Motor neuron (in vitro differentiated cells): ENCODE data around the gene CFLAR. TPM values are rescaled to one million over a fixed set of nuclear protein-coding genes. Genes with fewer than 3 reads are reported as not detected.
"Not testable (repeated sequence)": the region's sequence is repeated elsewhere in the genome, so short reads cannot be mapped to it uniquely, and the experiment has no call there.

ENCODE experiments used
- ATAC-seq, 8 experiments: fragments of 200-7000 bp; cut with Tn5 transposase; replicated peaks in 6 of 8; 2 replicates each; pipeline ENCODE4 v1.8.0; 2021; ENCODE audit warnings: mild to moderate bottlenecking in 8 of 8, moderate library complexity in 8 of 8
- H3K27ac ChIP-seq, 2 donors: fragments of 250-450 bp; sonication (Bioruptor Pico); 2 replicates each; pipeline ENCODE4 v1.9.0; 2021; ENCODE audit warnings: antibody characterized with exemption in 2 of 2, mild to moderate bottlenecking in 2 of 2, moderate library complexity in 1 of 2
- H3K4me1 ChIP-seq, 2 donors: fragments of 250-450 bp; sonication (Bioruptor Pico); replicated peaks in 1 of 2; 2 replicates each; pipeline ENCODE4 v1.6.1; 2021; ENCODE audit warnings: antibody characterized with exemption in 2 of 2, mild to moderate bottlenecking in 2 of 2, moderate library complexity in 1 of 2
- H3K4me3 ChIP-seq, 5 donors: fragments of 250-450 bp; sonication (Bioruptor Pico); 2 replicates each; pipeline ENCODE4 v1.9.0; 2021; ENCODE audit warnings: antibody characterized with exemption in 5 of 5, mild to moderate bottlenecking in 5 of 5, moderate library complexity in 4 of 5
- WGBS, 10 experiments: fragments of 450-650 bp; shearing (Covaris generic); methylation state at CpG; one replicate each; pipeline ENCODE4 v1.0.0; 2022; 5-methylcytosine and 5-hydroxymethylcytosine counted together
- in situ Hi-C, 9 experiments: fragments of 400-800 bp; cut with MboI; loops; one replicate each; pipeline ENCODE4 v1.15.0; 2021; ENCODE audit warnings: low sequenced_read_pairs in 9 of 9, low pct_unique_long_range_greater_than_20kb in 2 of 9; ENCODE audit not compliant: unreplicated experiment in 9 of 9
- total RNA-seq, 8 experiments: library from RNA; unstranded; fragments of 300-600 nt; gene quantifications; 2 replicates each; pipeline versions ENCODE4 v1.2.3 to v1.2.4, GENCODE V29; 2022

Gene CFLAR
- total RNA-seq, 8 experiments from 2014 or later, result 11.4 to 107 (median 24.2) TPM

DNA sequence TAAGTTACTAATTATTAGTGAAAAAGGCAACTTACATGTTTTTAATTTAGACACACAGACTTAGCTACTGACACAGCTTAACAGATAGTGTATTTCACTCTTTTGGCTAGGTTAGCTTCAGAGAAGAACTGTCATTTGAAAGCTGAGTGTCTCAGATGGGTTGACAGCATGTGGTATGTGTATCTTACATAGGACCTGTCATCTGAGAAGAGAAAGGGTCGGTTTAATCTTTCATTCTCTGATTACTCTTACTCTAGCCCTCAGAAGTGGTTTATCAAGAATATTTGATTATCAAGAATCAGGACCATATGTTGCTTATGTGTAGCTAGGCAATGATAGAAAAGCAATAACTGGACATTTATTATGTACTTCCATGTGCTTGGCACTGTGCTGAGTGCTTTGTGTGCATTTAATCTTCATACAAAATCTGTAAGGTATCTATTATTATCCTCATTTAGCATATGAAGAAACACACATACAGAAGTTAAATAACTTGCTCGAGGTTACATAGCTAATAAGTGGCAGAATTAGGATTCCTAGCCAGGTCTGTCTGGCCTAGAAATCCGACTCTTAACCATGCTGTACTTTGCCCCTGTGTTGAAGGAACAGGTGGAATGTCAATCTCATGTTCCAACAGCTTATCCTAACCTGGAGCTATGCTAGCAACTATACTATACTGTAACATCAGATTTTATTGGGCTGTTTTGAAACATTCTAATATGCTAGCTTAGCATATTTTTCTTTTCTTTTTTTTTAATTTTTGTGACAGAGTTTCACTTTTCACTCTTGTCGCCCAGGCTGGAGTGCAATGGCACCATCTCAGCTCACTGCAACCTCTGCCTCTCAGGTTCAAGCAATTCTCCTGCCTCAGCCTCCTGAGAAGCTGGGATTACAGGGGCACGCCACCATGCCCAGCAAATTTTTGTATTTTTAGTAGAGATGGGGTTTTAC lies 28.4 kb downstream of the CFLAR start:
- in situ Hi-C loops, result no loop called here
- ATAC-seq, result no peak
- H3K27ac ChIP-seq, result no peak overlapping the region
- no peak overlapping the region for H3K4me3 ChIP-seq
- WGBS, 10 experiments, result 0 to 100% (median 82%) methylated on average over 1 to 5 of the region's 5 CpGs
- H3K4me1 ChIP-seq, result peaks cover 6 to 10% of the 10 kb centered on the region in 2 donors

DNA sequence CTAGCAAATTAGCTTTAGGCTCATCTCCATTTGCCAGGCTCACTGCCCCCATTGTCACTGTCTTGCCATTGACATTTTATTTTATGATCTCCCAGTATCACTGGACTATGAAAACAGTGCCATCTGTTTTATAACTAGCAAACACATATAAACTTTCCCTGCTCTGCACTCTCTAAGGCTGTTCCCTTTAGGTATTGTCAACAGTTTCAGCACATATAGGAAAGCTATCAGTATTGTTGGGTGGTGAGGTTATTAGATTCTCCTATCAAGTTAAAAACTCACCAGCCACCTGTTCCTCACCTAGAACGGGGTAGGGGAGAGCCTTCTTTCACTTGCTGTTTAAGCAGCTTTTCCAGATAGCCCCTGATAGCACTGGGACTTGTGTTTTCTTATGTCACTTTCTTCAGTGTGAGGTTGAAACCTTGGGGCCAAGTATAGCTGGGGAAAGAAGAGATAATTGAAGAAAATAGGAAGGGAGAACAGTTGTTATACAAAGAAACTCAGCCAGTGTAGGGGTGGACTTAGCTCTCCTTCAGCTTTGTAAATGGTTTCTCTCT lies 32.5 kb downstream of the CFLAR start:
- 20 to 91% (median 67%) methylated on average over 1 of the region's 1 CpG; no CpG with 5 or more reads in 4 of the 10 experiments for WGBS, 10 experiments
- Histone ChIP-seq H3K27ac (no peak overlapping the region), H3K4me1 (peaks cover 9 to 12% of the 10 kb centered on the region in 2 donors), H3K4me3 (no peak overlapping the region)
- ATAC-seq, result no peak
- in situ Hi-C loops, result no loop called here

DNA sequence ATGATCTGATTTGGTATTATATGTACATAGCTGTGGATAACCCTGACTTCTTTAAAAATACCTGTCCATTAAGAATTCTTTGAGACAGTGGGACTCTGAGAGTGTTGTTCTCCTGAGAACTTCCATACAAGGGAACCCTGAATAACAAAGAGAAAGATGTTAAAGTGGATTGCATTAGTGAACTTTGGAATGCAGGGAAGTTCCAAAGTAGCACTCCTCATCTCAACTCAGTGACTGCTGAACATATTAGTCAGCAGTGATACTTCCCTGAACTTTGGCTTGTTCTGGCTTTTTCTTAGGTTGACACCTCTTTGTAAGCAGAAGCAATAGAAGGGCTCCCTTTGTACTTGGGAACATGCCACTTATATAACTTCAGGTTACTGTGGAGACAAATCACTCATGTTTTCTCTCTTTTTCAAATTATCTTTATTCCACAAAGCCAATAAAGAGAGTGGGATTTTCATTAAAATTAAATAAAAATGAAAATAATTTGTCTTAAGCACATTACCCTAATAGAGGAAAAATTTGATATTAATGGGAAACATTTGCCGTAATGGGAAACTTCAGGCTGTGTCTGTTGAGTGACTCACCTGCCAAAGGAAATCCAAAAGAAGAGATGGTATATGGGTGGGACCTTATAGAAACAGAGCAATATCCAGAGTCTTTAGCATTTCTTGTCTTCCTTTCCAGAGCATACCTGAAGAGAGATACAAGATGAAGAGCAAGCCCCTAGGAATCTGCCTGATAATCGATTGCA lies 33.3 kb downstream of the CFLAR start:
- Histone ChIP-seq H3K4me3 (no peak overlapping the region), H3K4me1 (peaks cover 9 to 12% of the 10 kb centered on the region in 2 donors), H3K27ac (no peak overlapping the region)
- peak in 4 of 8 experiments; percentile 28 to 73 (median 66) for ATAC-seq
- in situ Hi-C loops, result no loop called here
- 83 to 100% (median 88%) methylated on average over 1 to 2 of the region's 2 CpGs; no CpG with 5 or more reads in 4 of the 10 experiments for WGBS, 10 experiments

DNA sequence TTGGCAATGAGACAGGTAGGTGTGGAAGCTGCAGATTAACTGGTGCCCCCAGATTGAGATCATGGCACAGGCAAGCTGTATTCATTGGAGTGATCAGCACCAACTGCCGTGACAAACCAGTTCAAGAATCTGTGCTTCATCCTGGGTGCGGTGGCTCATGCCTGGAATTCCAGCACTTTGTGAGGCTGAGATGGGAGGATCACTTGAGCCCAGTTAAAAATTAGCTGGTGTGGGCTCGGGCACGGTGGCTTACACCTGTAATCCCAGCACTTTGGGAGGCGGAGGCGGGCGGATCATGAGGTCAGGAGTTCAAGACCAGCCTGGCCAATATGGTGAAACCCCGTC lies 33.8 kb downstream of the CFLAR start:
- whole genome bisulfite sequencing, 10 experiments, result 92 to 100% (median 100%) methylated on average over 1 to 5 of the region's 8 CpGs; no CpG with 5 or more reads in 6 of the 10 experiments
- H3K4me3 ChIP-seq, ATAC-seq, H3K27ac ChIP-seq: not testable (repeated sequence)
- H3K4me1 ChIP-seq, result peaks cover 9 to 12% of the 10 kb centered on the region in 2 donors
- in situ Hi-C loops, result loop anchor here in 2 of 9 experiments (25.0 kb wide), 1 partner anchor 237 kb away; no protein-coding TSS in a partner anchor

DNA sequence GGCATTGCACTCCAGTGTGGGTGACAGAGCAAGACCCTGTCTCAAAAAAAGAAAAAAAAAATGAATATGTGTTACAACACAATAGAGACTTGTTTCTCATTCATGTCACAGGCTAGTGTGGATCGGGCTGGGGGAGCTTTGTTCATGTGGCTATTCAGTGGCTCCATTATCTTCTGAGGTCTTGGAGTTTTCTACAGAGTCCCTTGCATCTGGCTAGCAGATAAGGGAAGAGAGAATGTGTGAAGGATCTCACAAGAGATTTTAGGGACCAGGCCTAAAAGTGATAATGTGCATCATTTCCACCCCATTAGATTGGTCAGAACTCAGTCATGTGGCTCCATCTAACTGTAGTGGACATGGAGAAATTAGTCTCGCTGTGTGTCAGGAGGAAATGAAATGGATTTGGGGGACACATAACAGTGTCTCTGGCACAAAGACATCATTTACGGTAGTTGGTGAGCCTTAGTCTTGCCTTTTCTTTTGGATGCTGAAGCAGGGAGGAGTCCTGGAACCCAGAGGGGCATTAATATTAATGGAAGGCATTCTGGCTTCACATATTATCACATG lies 34.6 kb downstream of the CFLAR start:
- Histone ChIP-seq H3K4me1 (peaks cover 9 to 12% of the 10 kb centered on the region in 2 donors), H3K4me3 (no peak overlapping the region), H3K27ac (no peak overlapping the region)
- peak in 2 of 8 experiments; percentile 7 to 9 for ATAC-seq
- 86 to 100% (median 100%) methylated on average over 1 to 3 of the region's 3 CpGs; no CpG with 5 or more reads in 2 of the 10 experiments for WGBS, 10 experiments
- in situ Hi-C loops, result loop anchor here in 2 of 9 experiments (25.0 kb wide), 1 partner anchor 238 kb away; no protein-coding TSS in a partner anchor

DNA sequence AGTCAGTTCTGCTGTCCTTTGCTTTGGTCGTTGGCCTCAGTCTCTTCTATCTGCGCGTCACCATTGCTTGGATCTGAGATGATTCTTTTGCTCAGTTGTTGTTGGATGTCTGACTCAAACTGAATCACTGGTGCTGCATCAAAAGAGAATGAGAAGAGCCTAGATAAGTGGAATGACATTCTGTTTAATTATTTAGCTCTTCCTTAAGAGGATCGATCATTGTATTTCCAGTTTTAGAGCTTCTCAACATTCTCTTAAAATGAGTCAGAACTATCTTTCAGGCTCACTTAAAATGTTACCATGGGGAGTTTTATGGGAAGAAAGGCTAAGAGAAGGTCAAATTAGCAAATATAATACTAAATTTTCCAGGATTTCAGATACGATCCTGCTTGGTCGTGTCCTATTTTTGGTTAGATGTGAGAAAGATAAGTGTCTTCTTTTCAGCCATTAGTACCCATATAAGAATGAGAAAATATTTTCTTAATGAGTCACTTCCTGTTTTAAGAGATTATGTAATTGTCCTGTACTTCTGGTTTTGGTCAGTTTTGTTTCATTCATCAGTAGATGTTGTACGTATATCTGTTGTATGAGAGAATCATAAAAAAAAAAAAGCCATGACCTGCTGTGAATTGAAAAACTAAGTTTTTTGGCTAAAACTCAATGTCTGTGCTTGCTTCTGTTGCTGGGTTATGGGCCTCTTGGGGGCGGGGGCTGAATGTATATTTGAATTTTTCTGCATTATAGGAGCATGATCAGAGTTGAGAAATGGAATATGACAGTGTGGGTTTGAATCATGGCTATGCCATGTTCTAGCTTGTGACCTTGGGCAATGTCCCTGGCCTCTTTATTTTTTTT lies 35.4 kb downstream of the CFLAR start:
- 18 to 98% (median 80%) methylated on average over 2 to 8 of the region's 8 CpGs for WGBS, 10 experiments
- H3K4me3 ChIP-seq, result no peak overlapping the region
- ATAC-seq, result peak in 3 of 8 experiments; percentile 17 to 69 (median 61)
- in situ Hi-C loops, result loop anchor here in 2 of 9 experiments (25.0 kb wide), 1 partner anchor 239 kb away; no protein-coding TSS in a partner anchor
- no peak overlapping the region for H3K27ac ChIP-seq
- H3K4me1 ChIP-seq, result peaks cover 9 to 12% of the 10 kb centered on the region in 2 donors

DNA sequence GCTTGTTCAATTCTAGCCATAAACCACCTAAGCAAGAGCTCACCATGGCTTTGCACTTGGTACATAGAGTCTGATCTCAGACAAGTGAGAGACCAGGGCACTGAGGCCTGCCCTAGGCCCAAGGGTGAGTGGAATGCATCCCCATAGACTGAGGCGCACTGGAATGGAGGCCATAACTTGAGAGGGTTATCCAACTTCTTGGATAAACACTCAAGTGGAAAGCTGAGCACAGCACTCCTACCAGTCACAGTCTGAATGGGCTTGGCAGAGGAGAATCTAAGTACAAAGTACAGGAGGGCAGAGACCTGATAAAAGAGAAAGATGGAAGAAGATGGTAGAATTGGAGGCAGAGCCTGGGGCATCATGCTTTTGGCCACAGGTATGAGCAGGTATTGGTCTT lies 36.6 kb downstream of the CFLAR start:
- Histone ChIP-seq H3K4me3 (no peak overlapping the region), H3K4me1 (peaks cover 9 to 12% of the 10 kb centered on the region in 2 donors), H3K27ac (no peak overlapping the region)
- WGBS, 10 experiments, result 100% methylated on average over 1 of the region's 1 CpG; no CpG with 5 or more reads in 6 of the 10 experiments
- ATAC-seq, result no peak
- in situ Hi-C loops, result loop anchor here in 2 of 9 experiments (25.0 kb wide), 1 partner anchor 240 kb away; no protein-coding TSS in a partner anchor

DNA sequence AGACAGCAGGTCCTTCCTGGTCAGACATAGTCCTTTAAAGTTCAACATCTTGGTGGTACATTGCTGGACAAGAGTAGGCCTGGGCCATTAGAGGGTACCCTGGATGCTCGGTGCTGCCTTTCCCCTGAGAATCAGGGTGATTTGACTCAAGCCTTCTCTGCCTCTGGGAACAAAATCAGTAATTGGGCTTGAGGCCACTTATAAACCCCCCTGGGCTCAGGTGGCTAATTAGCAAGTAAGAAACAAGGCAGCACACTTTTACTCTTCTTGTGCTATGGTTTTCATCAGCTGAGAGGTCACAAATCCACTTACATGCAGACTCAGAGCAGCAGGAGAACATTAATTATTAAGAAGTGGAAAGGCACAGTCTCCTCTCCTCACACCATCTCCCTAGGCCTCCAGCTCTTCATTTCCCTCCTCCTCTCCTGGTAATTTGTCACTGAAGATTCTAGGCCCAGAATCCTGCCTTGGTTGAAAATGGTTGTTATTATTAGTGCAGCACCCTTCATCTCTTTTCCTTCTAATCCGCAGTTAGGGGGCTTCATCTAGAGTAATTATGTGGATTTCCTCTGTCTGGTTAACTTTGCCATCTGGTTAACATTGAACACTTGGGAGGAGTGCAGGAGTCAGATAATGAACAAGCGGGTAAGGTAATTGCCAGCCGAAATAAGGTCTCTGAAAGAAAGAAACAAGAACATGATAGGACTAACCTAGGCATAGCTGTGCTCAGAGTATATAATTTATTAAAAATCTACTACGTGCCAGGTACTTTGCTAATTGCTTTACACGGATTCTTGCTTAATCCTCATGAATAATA lies 37.2 kb downstream of the CFLAR start:
- Histone ChIP-seq H3K4me1 (peaks cover 11 to 16% of the 10 kb centered on the region in 2 donors), H3K4me3 (no peak overlapping the region), H3K27ac (peak overlapping the region in 1 of 2 donors; percentile 51)
- 62 to 100% (median 91%) methylated on average over 1 to 5 of the region's 6 CpGs; no CpG with 5 or more reads in 1 of the 10 experiments for WGBS, 10 experiments
- in situ Hi-C loops, result loop anchor here in 2 of 9 experiments (25.0 kb wide), 1 partner anchor 241 kb away; no protein-coding TSS in a partner anchor
- peak in 5 of 8 experiments; percentile 23 to 59 (median 41) for ATAC-seq

DNA sequence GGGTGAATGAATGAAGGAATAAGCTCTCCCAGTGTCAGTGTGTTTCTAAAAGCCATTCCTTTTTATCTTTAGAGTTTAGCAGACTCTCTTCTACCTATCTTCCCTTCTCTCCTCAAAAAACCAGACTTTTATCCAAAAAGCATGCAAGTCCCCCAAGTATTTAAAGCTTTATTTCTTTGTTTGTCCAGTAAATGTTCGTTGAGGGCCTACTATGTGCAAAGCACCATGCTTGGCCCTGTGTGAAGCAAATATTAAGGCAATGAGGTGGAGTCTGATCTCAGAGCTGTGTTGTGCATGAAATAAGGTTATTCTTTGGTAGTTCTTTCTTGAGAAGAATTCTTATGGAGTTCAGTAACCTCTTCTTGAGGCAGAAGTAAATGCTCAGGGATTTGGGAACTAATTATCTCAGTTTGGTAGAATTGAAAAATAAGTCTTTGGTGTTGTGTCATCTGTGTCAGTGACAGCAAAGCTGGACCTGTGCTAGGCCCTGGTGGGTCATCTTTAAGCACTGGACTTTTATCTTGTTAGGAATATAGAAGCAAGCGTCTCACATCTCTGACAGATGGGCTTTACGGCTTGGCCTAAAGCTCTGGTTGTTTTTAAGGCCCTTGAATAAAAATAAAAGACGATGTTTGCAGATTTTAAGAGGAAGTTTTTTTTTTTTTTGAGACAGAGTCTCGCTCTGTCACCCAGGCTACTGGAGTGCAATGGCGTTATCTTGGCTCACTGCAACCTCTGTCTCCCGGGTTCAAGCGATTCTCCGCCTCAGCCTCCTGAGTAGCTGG lies 38.8 kb downstream of the CFLAR start:
- Histone ChIP-seq H3K4me3 (no peak overlapping the region), H3K4me1 (peaks cover 6 to 10% of the 10 kb centered on the region in 2 donors), H3K27ac (no peak overlapping the region)
- ATAC-seq, result no peak
- 33 to 93% (median 86%) methylated on average over 1 to 9 of the region's 9 CpGs; no CpG with 5 or more reads in 3 of the 10 experiments for WGBS, 10 experiments
- in situ Hi-C loops, result loop anchor here in 2 of 9 experiments (25.0 kb wide), 1 partner anchor 243 kb away; no protein-coding TSS in a partner anchor

DNA sequence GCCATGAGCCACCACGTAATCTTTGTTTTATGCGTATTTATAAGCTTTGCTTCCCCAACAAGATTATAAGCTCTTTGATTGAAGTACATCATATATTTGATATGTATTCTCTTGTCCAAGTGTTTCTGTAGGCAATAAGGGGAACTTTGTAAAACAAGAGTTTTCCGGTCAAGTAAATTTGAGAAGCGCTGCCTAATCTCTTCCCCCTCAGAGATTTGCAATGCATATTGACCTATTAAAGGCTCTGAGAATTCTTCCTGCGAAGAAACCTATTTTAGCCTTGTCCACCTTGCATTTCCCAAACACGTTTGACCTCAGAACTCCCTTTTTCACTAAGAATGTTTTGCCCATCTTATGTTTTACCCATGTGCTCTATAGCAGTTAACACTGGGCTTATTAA lies 40.1 kb downstream of the CFLAR start:
- ATAC-seq, result no peak
- 77 to 100% (median 89%) methylated on average over 3 to 6 of the region's 6 CpGs for WGBS, 10 experiments
- H3K4me1 ChIP-seq, result peaks cover 6 to 10% of the 10 kb centered on the region in 2 donors
- H3K4me3 ChIP-seq, result no peak overlapping the region
- H3K27ac ChIP-seq, result no peak overlapping the region
- in situ Hi-C loops, result loop anchor here in 2 of 9 experiments (25.0 kb wide), 1 partner anchor 244 kb away; no protein-coding TSS in a partner anchor
